ENCODE data around the gene SEM1. TPM values are rescaled to one million over a fixed set of nuclear protein-coding genes. Genes with fewer than 3 reads are reported as not detected.

The SEM1 gene
- total RNA-seq, 1 experiment from 2014 or later: 73.3 TPM

DNA sequence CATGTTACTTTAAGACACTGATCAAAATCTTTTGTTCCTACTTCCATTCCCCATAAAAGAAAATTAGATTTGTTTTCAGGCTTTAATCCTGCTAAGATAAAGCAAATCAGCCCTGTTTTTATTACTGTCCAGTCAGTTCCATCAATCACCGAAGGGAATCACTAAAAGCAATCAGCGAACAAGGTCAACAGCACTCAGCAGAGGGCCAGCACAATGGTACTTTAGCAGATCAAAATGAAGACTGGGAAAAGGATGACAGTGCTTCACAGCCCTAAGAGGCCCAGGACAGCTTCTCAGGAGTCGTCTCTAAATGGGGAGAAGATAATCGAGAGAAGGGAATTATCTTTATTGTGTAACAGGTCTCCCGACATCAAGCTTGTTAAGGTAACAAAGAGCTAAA, 32.7 kb downstream of the SEM1 start:
- DNase-seq (ENCODE audit: low spot score): no peak
- no peak overlapping the region for H3K4me3 Mint-ChIP-seq
- no peak for ATAC-seq
- ChIA-PET CTCF (no interaction called here), POLR2A (no interaction called here)
- no peaks in the 10 kb centered on the region for H3K27me3 Mint-ChIP-seq (ENCODE audit: low read depth)
- peaks cover 3% of the 10 kb centered on the region for H3K9me3 Mint-ChIP-seq
- no peaks in the 10 kb centered on the region for H3K4me1 Mint-ChIP-seq
- H3K36me3 Mint-ChIP-seq: peaks cover 4% of the 10 kb centered on the region
- no peak overlapping the region for H3K27ac Mint-ChIP-seq
- TF ChIP-seq TEAD1 (CRISPR knock-in tag; IDR thresholded peaks at IDR 0.05) (no peak), ZNF532 (CRISPR knock-in tag; IDR thresholded peaks at IDR 0.05; ENCODE audit: borderline replicate concordance) (no peak), ZNF423 (CRISPR knock-in tag; IDR thresholded peaks at IDR 0.05) (no peak), ETV6 (CRISPR knock-in tag; IDR thresholded peaks at IDR 0.05) (no peak), PREB (CRISPR knock-in tag; IDR thresholded peaks at IDR 0.05; ENCODE audit: borderline replicate concordance) (no peak), MYBL2 (CRISPR knock-in tag; IDR thresholded peaks at IDR 0.05) (no peak), GRHL2 (CRISPR knock-in tag; IDR thresholded peaks at IDR 0.05; ENCODE audit: insufficient replicate concordance, severe bottlenecking) (no peak), SMAD3 (CRISPR knock-in tag; IDR thresholded peaks at IDR 0.05; ENCODE audit: borderline replicate concordance) (no peak), TCF7 (CRISPR knock-in tag; IDR thresholded peaks at IDR 0.05; ENCODE audit: low read depth) (no peak), NR1H2 (CRISPR knock-in tag; IDR thresholded peaks at IDR 0.05) (no peak), CREM (CRISPR knock-in tag; IDR thresholded peaks at IDR 0.05) (no peak), PRDM15 (CRISPR knock-in tag; IDR thresholded peaks at IDR 0.05) (no peak), ELF4 (CRISPR knock-in tag; IDR thresholded peaks at IDR 0.05; ENCODE audit: low read depth) (no peak), TP53 (CRISPR knock-in tag; IDR thresholded peaks at IDR 0.05) (no peak), NR2C2 (CRISPR knock-in tag; IDR thresholded peaks at IDR 0.05) (no peak)
- TF ChIP-seq, protein P1, sequence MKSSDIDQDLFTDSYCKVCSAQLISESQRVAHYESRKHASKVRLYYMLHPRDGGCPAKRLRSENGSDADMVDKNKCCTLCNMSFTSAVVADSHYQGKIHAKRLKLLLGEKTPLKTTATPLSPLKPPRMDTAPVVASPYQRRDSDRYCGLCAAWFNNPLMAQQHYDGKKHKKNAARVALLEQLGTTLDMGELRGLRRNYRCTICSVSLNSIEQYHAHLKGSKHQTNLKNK (CRISPR knock-in tag; IDR thresholded peaks at IDR 0.05): no peak
- TF ChIP-seq, protein P2, sequence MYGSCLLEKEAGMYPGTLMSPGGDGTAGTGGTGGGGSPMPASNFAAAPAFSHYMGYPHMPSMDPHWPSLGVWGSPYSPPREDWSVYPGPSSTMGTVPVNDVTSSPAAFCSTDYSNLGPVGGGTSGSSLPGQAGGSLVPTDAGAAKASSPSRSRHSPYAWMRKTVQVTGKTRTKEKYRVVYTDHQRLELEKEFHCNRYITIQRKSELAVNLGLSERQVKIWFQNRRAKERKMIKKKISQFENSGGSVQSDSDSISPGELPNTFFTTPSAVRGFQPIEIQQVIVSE (CRISPR knock-in tag; IDR thresholded peaks at IDR 0.05; ENCODE audit: borderline replicate concordance): no peak

All from WTC11 (cell line).